Activated CD8-positive, alpha-beta T cell treated with anti-CD3 and anti-CD28 coated beads for 36 hours (primary cell): ENCODE data around the gene RNASE4. TPM values are rescaled to one million over a fixed set of nuclear protein-coding genes. Genes with fewer than 3 reads are reported as not detected.

Experiments used
- ATAC-seq: fragments of 200-7000 bp; cut with Tn5 transposase; one replicate; pipeline ENCODE4 v1.10.0; 2021; ENCODE audit warnings: mild to moderate bottlenecking, moderate library complexity
- CTCF ChIA-PET: fragments of 350-600 bp; sonication (Branson Sonifier 250); formaldehyde crosslinking; loops from one replicate; lab custom pipeline; 2021; ENCODE audit warnings: antibody characterized with exemption; lab: Charles Lee
- POLR2A ChIA-PET: fragments of 350-600 bp; sonication (Branson Sonifier 250); formaldehyde crosslinking; loops from one replicate; lab custom pipeline; 2021; ENCODE audit warnings: antibody characterized with exemption; lab: Charles Lee
- DNase-seq: peaks from one replicate; pipeline ENCODE4 v3.0.0-alpha.2; 2020
- H3K27ac Mint-ChIP-seq: one replicate; pipeline ENCODE4 v1.8.0; 2021; ENCODE audit warnings: mild to moderate bottlenecking, mixed read lengths
- H3K27me3 Mint-ChIP-seq: one replicate; pipeline ENCODE4 v1.8.0; 2021; ENCODE audit warnings: mixed read lengths
- H3K36me3 Mint-ChIP-seq: one replicate; pipeline ENCODE4 v1.8.0; 2021; ENCODE audit warnings: low read depth, mixed read lengths
- H3K4me1 Mint-ChIP-seq: one replicate; pipeline ENCODE4 v1.8.0; 2021; ENCODE audit warnings: low read depth, mixed read lengths
- H3K4me3 Mint-ChIP-seq: one replicate; pipeline ENCODE4 v1.8.0; 2021; ENCODE audit warnings: mild to moderate bottlenecking, moderate library complexity, mixed read lengths
- H3K9me3 Mint-ChIP-seq: one replicate; pipeline ENCODE4 v1.8.0; 2021; ENCODE audit warnings: mixed read lengths
- CTCF ChIP-seq: fragments of 200-600 bp; IDR thresholded peaks from one replicate; pipeline ENCODE4 v1.8.0; 2022; ENCODE audit warnings: antibody characterized with exemption, mild to moderate bottlenecking
- intact Hi-C: fragments of 100-400 bp; cut with micrococcal nuclease; formaldehyde crosslinking; loops from one replicate; pipeline ENCODE4 v1.10.0; 2022
- total RNA-seq, 2 experiments: library from RNA; stranded (reverse); gene quantifications; one replicate each; pipeline ENCODE4 v1.2.3, GENCODE V29; 2021

The RNASE4 gene
- total RNA-seq, 2 experiments from 2014 or later, result 1.0 to 1.1 TPM

- ATAC-seq, result no peak
- H3K9me3 Mint-ChIP-seq, result no peaks in the 10 kb centered on the region
- no peaks in the 10 kb centered on the region for H3K36me3 Mint-ChIP-seq
- no peak for DNase-seq
- ChIA-PET POLR2A (no interaction called here), CTCF (interaction anchor here (0.9 kb wide), 1 partner anchor 18 kb away, joined by 3 read pairs; no protein-coding TSS in a partner anchor)
- H3K27ac Mint-ChIP-seq, result no peak overlapping the region
- H3K4me1 Mint-ChIP-seq, result no peaks in the 10 kb centered on the region
- no peak overlapping the region for H3K4me3 Mint-ChIP-seq
- TF ChIP-seq CTCF, result no peak
- H3K27me3 Mint-ChIP-seq, result peaks cover 24% of the 10 kb centered on the region
- intact Hi-C loops, result no loop called here
Observed at GRCh38 chr14:20645481-20645880, 38.9 kb upstream of the RNASE4 start.

GRCh38 chr14:20652996-20653975, 31.1 kb upstream of the RNASE4 start:
- Mint-ChIP-seq H3K27me3 (peaks cover 58% of the 10 kb centered on the region), H3K9me3 (no peaks in the 10 kb centered on the region), H3K4me3 (peak overlapping the region; percentile 65), H3K27ac (no peak overlapping the region), H3K4me1 (peaks cover 19% of the 10 kb centered on the region), H3K36me3 (no peaks in the 10 kb centered on the region)
- ATAC-seq, result peak; percentile 86
- CTCF ChIA-PET, result interaction anchor here (2.2 kb wide), 1 partner anchor 38 kb away, joined by 7 read pairs; no protein-coding TSS in a partner anchor
- intact Hi-C loops, result loop anchor here (2.0 kb wide), 1 partner anchor 20 kb away; no protein-coding TSS in a partner anchor
- POLR2A ChIA-PET, result no interaction called here
- DNase-seq, result peak; percentile 86
- no peak for TF ChIP-seq CTCF

- no peak for ATAC-seq
- Mint-ChIP-seq H3K4me1 (peaks cover 19% of the 10 kb centered on the region), H3K36me3 (no peaks in the 10 kb centered on the region), H3K9me3 (no peaks in the 10 kb centered on the region), H3K27ac (no peak overlapping the region), H3K27me3 (peaks cover 57% of the 10 kb centered on the region), H3K4me3 (no peak overlapping the region)
- no peak for DNase-seq
- POLR2A ChIA-PET, result interaction anchor here (0.9 to 1.0 kb wide), 2 partner anchors 26 to 38 kb away, joined by 3 to 5 read pairs; no protein-coding TSS in a partner anchor
- CTCF ChIA-PET, result interaction anchor here (1.0 to 9.2 kb wide), 6 partner anchors 12 to 217 kb away, joined by 3 to 69 read pairs (median 8); partner anchors contain the start of genes ANG and RNASE4
- TF ChIP-seq CTCF, result no peak
- intact Hi-C loops, result no loop called here
Observed at GRCh38 chr14:20655851-20656250, 28.5 kb upstream of the RNASE4 start.

- no peak overlapping the region for H3K27ac Mint-ChIP-seq
- H3K27me3 Mint-ChIP-seq, result peaks cover 55% of the 10 kb centered on the region
- ChIA-PET POLR2A (interaction anchor here (0.6 to 1.0 kb wide), 3 partner anchors 15 to 38 kb away, joined by 3 to 5 read pairs (median 3); no protein-coding TSS in a partner anchor), CTCF (interaction anchor here (1.0 to 9.2 kb wide), 6 partner anchors 12 to 217 kb away, joined by 3 to 69 read pairs (median 8); partner anchors contain the start of genes ANG and RNASE4)
- no peak for TF ChIP-seq CTCF
- ATAC-seq (no peak), DNase-seq (no peak)
- intact Hi-C loops, result no loop called here
- H3K4me1 Mint-ChIP-seq, result peaks cover 19% of the 10 kb centered on the region
- no peaks in the 10 kb centered on the region for H3K36me3 Mint-ChIP-seq
- H3K4me3 Mint-ChIP-seq, result no peak overlapping the region
- no peaks in the 10 kb centered on the region for H3K9me3 Mint-ChIP-seq
Observed at GRCh38 chr14:20656274-20656673, 28.1 kb upstream of the RNASE4 start.
